ENCODE results near the gene PBXIP1.

DNA sequence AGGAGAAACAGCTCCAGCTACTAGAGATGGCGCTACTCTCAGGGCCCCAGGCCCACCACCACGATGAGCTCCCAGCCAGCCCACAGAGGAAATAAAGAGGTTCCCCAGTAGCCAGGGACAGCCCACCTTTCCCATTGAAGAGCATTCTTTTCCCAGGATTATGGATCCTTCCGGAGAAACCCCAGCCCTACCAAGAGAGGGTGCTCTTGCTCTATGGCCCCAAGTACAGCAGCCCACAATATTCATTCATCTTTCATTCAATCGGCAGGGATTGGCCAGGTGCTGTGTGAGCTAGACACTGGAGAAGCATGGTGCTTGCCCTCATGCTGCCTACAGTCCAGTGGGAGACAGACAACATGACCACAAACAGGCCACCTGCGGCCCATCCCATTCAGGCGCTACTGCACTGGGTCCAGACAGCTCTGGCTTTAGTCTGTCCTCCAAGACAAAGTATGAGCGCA lies 49.2 kb downstream of the PBXIP1 start:
- TF ChIP-seq TEAD4 (CRISPR knock-in tag; IDR thresholded peaks at IDR 0.05) (no peak), ESRRA (CRISPR knock-in tag; IDR thresholded peaks at IDR 0.05; ENCODE audit: borderline replicate concordance) (no peak)
- TF ChIP-seq, protein P1, sequence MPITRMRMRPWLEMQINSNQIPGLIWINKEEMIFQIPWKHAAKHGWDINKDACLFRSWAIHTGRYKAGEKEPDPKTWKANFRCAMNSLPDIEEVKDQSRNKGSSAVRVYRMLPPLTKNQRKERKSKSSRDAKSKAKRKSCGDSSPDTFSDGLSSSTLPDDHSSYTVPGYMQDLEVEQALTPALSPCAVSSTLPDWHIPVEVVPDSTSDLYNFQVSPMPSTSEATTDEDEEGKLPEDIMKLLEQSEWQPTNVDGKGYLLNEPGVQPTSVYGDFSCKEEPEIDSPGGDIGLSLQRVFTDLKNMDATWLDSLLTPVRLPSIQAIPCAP (CRISPR knock-in tag; IDR thresholded peaks at IDR 0.05) = no peak

All from WTC11 (cell line).